SH-SY5Y (cell line): ENCODE results near the gene PIPOX.

Source experiments
- GATA2 ChIP-seq: IDR thresholded peaks from 2 replicates; pipeline ENCODE4 v1.6.1; 2011; ENCODE audit warnings: mild to moderate bottlenecking, low read depth, low read length
- GATA3 ChIP-seq: IDR thresholded peaks from 2 replicates; pipeline ENCODE4 v1.6.1; 2011; ENCODE audit warnings: low read depth, mild to moderate bottlenecking, low read length, moderate library complexity

DNA sequence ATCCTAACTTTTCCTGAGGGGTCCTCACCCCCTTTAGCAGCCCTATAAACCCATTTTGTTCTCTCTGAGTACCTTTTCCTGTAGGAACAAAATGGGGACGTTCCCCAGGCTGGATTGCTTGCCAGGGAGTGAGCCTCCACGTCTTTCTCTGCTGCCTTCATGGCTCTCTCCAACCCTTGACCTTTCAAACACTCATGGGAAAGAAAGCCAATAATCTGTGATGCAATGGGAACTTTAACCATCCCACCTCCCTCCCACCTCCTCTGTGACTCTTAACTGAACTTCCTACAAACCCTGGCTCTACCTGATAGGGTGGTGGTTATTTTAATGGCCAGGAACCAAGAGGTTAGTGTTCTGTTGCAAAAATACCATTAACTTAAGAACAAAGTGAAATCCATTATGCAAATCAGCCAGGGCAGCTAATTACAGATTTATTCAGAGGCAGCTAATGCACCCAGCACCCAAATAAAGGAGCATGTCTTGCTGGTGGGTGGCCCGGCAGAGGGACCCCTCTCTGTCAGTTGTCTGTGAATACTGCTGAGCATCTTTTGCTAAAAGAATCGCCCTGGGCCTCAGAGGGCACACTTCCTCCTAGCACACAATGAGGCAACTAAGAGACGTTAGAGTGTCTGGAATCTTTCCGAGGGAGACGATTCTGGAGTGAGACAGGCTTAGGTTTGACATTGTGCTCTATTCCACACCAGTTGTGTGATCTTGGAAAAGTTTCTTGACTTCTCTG, 3.0 kb downstream of the PIPOX start:
- no peak for TF ChIP-seq GATA2
- TF ChIP-seq GATA3, result no peak
